Measurements from ENCODE around the gene CMC4. TPM values are rescaled to one million over a fixed set of nuclear protein-coding genes. Genes with fewer than 3 reads are reported as not detected.

CMC4 gene
- total and polyA plus RNA-seq, 2 donors (not counting 1 experiment from before 2014, with no cell fraction given), result 8.1 to 9.6 TPM

- Histone ChIP-seq H3K9me3 (ENCODE audit: control insufficient read depth, insufficient read depth, low read depth, low read length) (no peaks in the 10 kb centered on the region), H3K9ac (ENCODE audit: insufficient read depth, low read length) (peak overlapping the region; percentile 59), H3K4me3 (replicated peaks in 1 of 4; ENCODE audit: control extremely low read depth in 1 of 4, insufficient read depth in 1 of 4, low read depth in 3 of 4, low read length in 4 of 4) (peak overlapping the region; percentile 71 to 83 (median 76)), H3K36me3 (ENCODE audit: control insufficient read depth, insufficient read depth, low read length) (peaks cover 7% of the 10 kb centered on the region), H2AFZ (ENCODE audit: low read length) (peak overlapping the region; percentile 81), H4K20me1 (ENCODE audit: control insufficient read depth, extremely low read depth, insufficient read depth, low read length) (no peaks in the 10 kb centered on the region), H3K4me1 (ENCODE audit: control insufficient read depth, extremely low read depth, insufficient read depth, low read length) (peaks cover 2% of the 10 kb centered on the region), H3K79me2 (ENCODE audit: control insufficient read depth, insufficient read depth, low read length) (peaks cover 19% of the 10 kb centered on the region), H3K4me2 (ENCODE audit: extremely low read depth, insufficient read depth, low read length) (peak overlapping the region; percentile 72), H3K27ac (ENCODE audit: insufficient read depth, low read length) (peak overlapping the region; percentile 69), H3K27me3 (ENCODE audit: control insufficient read depth, insufficient read depth, low read length) (no peaks in the 10 kb centered on the region)
- DNase-seq (ENCODE audit: low read depth in 2 of 2), result no peak
- no peak for TF ChIP-seq EZH2 (IDR thresholded peaks at IDR 0.05; ENCODE audit: low read length, missing control alignments)
- TF ChIP-seq CTCF (conservative IDR thresholded peaks at IDR 0.05 in 1 of 2, IDR thresholded peaks at IDR 0.05 in 1 of 2; ENCODE audit: low read depth in 1 of 2, low read length in 2 of 2), result no peak
These were observed 851 bp upstream of the CMC4 start for GRCh38 chrX:155071694-155072280.

- H3K27ac ChIP-seq (ENCODE audit: insufficient read depth, low read length), result peak overlapping the region; percentile 80
- peak overlapping the region; percentile 13 for H3K4me2 ChIP-seq (ENCODE audit: extremely low read depth, insufficient read depth, low read length)
- H3K79me2 ChIP-seq (ENCODE audit: control insufficient read depth, insufficient read depth, low read length), result peaks cover 19% of the 10 kb centered on the region
- DNase-seq (ENCODE audit: low read depth in 2 of 2), result no peak
- H3K36me3 ChIP-seq (ENCODE audit: control insufficient read depth, insufficient read depth, low read length), result peaks cover 7% of the 10 kb centered on the region
- no peaks in the 10 kb centered on the region for H4K20me1 ChIP-seq (ENCODE audit: control insufficient read depth, extremely low read depth, insufficient read depth, low read length)
- peak overlapping the region; percentile 78 for H3K9ac ChIP-seq (ENCODE audit: insufficient read depth, low read length)
- H3K27me3 ChIP-seq (ENCODE audit: control insufficient read depth, insufficient read depth, low read length), result no peaks in the 10 kb centered on the region
- H2AFZ ChIP-seq (ENCODE audit: low read length), result peak overlapping the region; percentile 14
- peak overlapping the region; percentile 60 to 87 (median 66) for H3K4me3 ChIP-seq (replicated peaks in 1 of 4; ENCODE audit: control extremely low read depth in 1 of 4, insufficient read depth in 1 of 4, low read depth in 3 of 4, low read length in 4 of 4)
- H3K9me3 ChIP-seq (ENCODE audit: control insufficient read depth, insufficient read depth, low read depth, low read length), result no peaks in the 10 kb centered on the region
- TF ChIP-seq CTCF (conservative IDR thresholded peaks at IDR 0.05 in 1 of 2, IDR thresholded peaks at IDR 0.05 in 1 of 2; ENCODE audit: low read depth in 1 of 2, low read length in 2 of 2), result no peak
- TF ChIP-seq EZH2 (IDR thresholded peaks at IDR 0.05; ENCODE audit: low read length, missing control alignments), result no peak
- peaks cover 3% of the 10 kb centered on the region for H3K4me1 ChIP-seq (ENCODE audit: control insufficient read depth, extremely low read depth, insufficient read depth, low read length)
These were observed 317 bp downstream of the CMC4 start for GRCh38 chrX:155070663-155070974.

- H3K79me2 ChIP-seq (ENCODE audit: control insufficient read depth, insufficient read depth, low read length), result peaks cover 19% of the 10 kb centered on the region
- peaks cover 4% of the 10 kb centered on the region for H3K36me3 ChIP-seq (ENCODE audit: control insufficient read depth, insufficient read depth, low read length)
- H3K4me2 ChIP-seq (ENCODE audit: extremely low read depth, insufficient read depth, low read length), result peak overlapping the region; percentile 13
- peak overlapping the region; percentile 80 for H3K27ac ChIP-seq (ENCODE audit: insufficient read depth, low read length)
- H2AFZ ChIP-seq (ENCODE audit: low read length), result no peak overlapping the region
- peaks cover 8% of the 10 kb centered on the region for H3K4me1 ChIP-seq (ENCODE audit: control insufficient read depth, extremely low read depth, insufficient read depth, low read length)
- H3K27me3 ChIP-seq (ENCODE audit: control insufficient read depth, insufficient read depth, low read length), result no peaks in the 10 kb centered on the region
- H3K9ac ChIP-seq (ENCODE audit: insufficient read depth, low read length), result no peak overlapping the region
- no peak for DNase-seq (ENCODE audit: low read depth in 2 of 2)
- no peaks in the 10 kb centered on the region for H4K20me1 ChIP-seq (ENCODE audit: control insufficient read depth, extremely low read depth, insufficient read depth, low read length)
- H3K9me3 ChIP-seq (ENCODE audit: control insufficient read depth, insufficient read depth, low read depth, low read length), result no peaks in the 10 kb centered on the region
- no peak for TF ChIP-seq EZH2 (IDR thresholded peaks at IDR 0.05; ENCODE audit: low read length, missing control alignments)
- no peak for TF ChIP-seq CTCF (conservative IDR thresholded peaks at IDR 0.05 in 1 of 2, IDR thresholded peaks at IDR 0.05 in 1 of 2; ENCODE audit: low read depth in 1 of 2, low read length in 2 of 2)
- H3K4me3 ChIP-seq (replicated peaks in 1 of 4; ENCODE audit: control extremely low read depth in 1 of 4, insufficient read depth in 1 of 4, low read depth in 3 of 4, low read length in 4 of 4), result peak overlapping the region; percentile 60 to 87 (median 66)
These were observed 898 bp downstream of the CMC4 start for GRCh38 chrX:155070038-155070437.
